PFSK-1 (cell line): ENCODE data around the gene TBC1D2.

Experiments used
- FOXP2 ChIP-seq: optimal IDR thresholded peaks from 2 replicates; pipeline ENCODE3; 2011; ENCODE audit warnings: borderline replicate concordance, control low read depth, inconsistent platforms; ENCODE audit not compliant: insufficient read depth; ENCODE audit errors: extremely low read length, extremely low read depth
- POLR2AphosphoS5 ChIP-seq: IDR thresholded peaks from 2 replicates; pipeline ENCODE4 v1.6.1; 2012; ENCODE audit warnings: low read depth, mild to moderate bottlenecking, control low read depth, low read length, moderate library complexity
- SIN3A ChIP-seq: IDR thresholded peaks from 2 replicates; pipeline ENCODE4 v1.6.1; 2012; ENCODE audit warnings: mild to moderate bottlenecking, low read length, moderate library complexity, borderline replicate concordance; ENCODE audit not compliant: insufficient read depth
- TAF1 ChIP-seq: IDR thresholded peaks from 2 replicates; pipeline ENCODE4 v1.6.1; 2012; ENCODE audit warnings: low read length, control low read depth, borderline replicate concordance; ENCODE audit not compliant: insufficient read depth
- TF ChIP-seq, protein P1 (sequence below), 2 experiments: IDR thresholded peaks; 2 replicates each; pipeline versions ENCODE4 v1.6.1 to v1.8.0; 2011 to 2012; ENCODE audit warnings: low read depth in 2 of 2, low read length in 2 of 2, control low read depth in 1 of 2, inconsistent platforms in 1 of 2, mild to moderate bottlenecking in 1 of 2, moderate library complexity in 1 of 2; ENCODE audit not compliant: insufficient read depth in 1 of 2

The TBC1D2 gene

DNA sequence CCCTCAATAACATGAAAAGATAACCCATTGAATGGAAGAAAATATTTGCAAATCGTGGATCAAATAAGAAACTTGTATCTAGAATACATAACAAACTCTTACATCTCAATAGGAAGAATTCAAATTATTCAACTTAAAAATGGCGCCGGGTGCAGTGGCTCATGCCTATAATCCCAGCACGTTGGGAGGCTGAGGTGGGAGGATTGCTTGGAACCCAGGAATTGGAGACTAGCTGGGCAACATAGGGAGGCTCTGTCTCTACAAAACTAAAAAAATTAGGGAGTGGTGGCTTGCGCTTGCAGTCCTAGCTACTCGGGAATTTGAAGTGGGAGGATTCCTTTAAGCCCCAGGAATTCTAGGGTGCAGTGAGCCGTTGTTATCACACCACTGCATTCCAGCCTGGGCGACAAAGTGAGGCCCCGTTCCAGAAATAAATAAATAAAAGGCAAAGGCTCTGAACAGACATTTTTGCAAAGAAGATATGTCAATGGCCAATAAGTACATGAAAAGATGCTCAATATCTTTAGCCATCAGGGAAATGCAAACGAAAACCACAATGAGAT, 21.5 kb upstream of the TBC1D2 start:
- no peak for TF ChIP-seq FOXP2
- no peak for TF ChIP-seq POLR2AphosphoS5
- TF ChIP-seq, protein P1, sequence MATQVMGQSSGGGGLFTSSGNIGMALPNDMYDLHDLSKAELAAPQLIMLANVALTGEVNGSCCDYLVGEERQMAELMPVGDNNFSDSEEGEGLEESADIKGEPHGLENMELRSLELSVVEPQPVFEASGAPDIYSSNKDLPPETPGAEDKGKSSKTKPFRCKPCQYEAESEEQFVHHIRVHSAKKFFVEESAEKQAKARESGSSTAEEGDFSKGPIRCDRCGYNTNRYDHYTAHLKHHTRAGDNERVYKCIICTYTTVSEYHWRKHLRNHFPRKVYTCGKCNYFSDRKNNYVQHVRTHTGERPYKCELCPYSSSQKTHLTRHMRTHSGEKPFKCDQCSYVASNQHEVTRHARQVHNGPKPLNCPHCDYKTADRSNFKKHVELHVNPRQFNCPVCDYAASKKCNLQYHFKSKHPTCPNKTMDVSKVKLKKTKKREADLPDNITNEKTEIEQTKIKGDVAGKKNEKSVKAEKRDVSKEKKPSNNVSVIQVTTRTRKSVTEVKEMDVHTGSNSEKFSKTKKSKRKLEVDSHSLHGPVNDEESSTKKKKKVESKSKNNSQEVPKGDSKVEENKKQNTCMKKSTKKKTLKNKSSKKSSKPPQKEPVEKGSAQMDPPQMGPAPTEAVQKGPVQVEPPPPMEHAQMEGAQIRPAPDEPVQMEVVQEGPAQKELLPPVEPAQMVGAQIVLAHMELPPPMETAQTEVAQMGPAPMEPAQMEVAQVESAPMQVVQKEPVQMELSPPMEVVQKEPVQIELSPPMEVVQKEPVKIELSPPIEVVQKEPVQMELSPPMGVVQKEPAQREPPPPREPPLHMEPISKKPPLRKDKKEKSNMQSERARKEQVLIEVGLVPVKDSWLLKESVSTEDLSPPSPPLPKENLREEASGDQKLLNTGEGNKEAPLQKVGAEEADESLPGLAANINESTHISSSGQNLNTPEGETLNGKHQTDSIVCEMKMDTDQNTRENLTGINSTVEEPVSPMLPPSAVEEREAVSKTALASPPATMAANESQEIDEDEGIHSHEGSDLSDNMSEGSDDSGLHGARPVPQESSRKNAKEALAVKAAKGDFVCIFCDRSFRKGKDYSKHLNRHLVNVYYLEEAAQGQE (IDR thresholded peaks at IDR 0.05; ENCODE audit: insufficient read depth in 1 of 2, low read depth in 2 of 2, low read length in 2 of 2): no peak
- no peak for TF ChIP-seq SIN3A
- no peak for TF ChIP-seq TAF1

DNA sequence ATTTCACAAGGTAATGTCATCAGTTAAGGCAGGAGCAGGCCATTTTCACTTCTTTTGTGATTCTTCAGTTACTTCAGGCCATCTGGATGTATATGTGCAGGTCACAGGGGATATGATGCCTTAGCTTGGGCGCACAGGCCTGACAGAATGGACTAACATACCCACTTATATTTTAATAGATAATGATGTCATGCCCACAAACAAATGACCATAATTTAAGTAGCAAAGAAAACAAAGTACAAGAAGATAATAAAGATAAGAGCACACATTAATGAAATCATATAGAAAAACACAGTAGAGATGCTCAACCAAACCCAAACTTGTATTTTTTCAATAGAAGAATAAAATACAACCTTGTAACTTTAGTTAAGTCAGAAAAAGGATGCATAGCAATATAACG, 19.7 kb upstream of the TBC1D2 start:
- TF ChIP-seq, protein P1 (IDR thresholded peaks at IDR 0.05; ENCODE audit: insufficient read depth in 1 of 2, low read depth in 2 of 2, low read length in 2 of 2): no peak
- TF ChIP-seq FOXP2 (no peak), SIN3A (no peak), TAF1 (no peak), POLR2AphosphoS5 (no peak)

DNA sequence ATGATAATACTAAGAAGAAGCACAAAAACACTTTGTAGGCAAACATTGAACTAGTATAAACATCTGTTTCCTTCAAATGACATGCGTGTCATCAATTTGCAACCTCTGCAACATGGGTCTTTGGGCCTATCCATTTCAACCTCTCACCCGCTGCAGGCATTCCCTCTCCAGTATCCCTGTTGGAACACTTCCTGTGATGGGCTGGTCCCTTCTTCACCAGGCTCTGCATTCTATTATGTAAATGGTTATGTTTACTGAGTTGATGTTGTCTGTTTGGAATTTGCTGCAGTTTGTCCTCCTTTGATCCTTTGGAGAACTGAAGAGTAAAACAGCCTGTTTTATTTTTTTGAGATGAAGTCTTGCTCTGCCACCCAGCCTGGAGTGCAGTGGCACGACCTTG, 16.6 kb upstream of the TBC1D2 start:
- TF ChIP-seq SIN3A (no peak), TAF1 (no peak), FOXP2 (no peak), POLR2AphosphoS5 (no peak)
- TF ChIP-seq, protein P1 (IDR thresholded peaks at IDR 0.05; ENCODE audit: insufficient read depth in 1 of 2, low read depth in 2 of 2, low read length in 2 of 2): no peak

DNA sequence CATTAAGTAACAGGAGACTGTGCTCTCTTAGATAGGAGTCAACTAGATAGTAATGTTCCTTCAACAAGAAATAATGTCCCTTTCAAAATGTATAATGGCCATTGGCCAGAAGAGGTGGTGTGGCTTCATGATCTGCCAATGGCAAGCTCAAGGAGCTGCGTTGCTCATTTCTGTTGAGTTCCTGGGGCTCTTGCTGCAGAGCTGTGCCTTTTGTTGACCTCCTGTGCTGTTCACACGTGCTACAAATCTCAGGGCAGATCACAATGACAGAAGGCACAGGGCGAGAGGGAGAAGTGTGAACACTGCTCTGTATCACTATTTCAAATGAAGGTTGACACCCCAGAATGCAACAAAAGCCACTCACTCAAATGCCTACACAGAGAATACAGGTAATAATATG, 16.0 kb upstream of the TBC1D2 start:
- TF ChIP-seq TAF1 (no peak), SIN3A (no peak), POLR2AphosphoS5 (no peak), FOXP2 (no peak)
- TF ChIP-seq, protein P1 (IDR thresholded peaks at IDR 0.05; ENCODE audit: insufficient read depth in 1 of 2, low read depth in 2 of 2, low read length in 2 of 2): no peak

DNA sequence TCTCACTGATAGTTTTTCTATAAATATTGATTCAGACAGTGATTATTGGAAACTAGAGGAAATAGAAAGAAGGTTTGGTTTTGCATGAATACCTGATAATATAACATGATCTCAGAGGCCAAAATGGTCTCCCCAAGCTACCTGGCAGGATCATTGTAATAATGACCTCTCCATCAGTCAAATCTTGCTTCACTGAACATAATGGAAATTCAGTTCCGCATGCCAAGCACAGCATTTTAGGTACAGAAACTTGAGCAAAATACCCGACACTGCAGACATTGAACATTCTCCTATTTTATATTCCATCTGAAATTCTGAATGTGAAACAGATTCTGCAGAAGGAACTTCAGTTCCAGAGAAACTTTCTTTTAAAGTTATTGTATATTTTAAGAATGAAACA, 9.1 kb upstream of the TBC1D2 start:
- TF ChIP-seq POLR2AphosphoS5 (no peak), FOXP2 (no peak), SIN3A (no peak), TAF1 (no peak)
- TF ChIP-seq, protein P1 (IDR thresholded peaks at IDR 0.05; ENCODE audit: insufficient read depth in 1 of 2, low read depth in 2 of 2, low read length in 2 of 2): no peak
